Hematopoietic multipotent progenitor cell treated with erythropoietin and hydrocortisone succinate and interleukin-3 and kit ligand, for 15 days (in vitro differentiated cells): Measurements from ENCODE around the gene DLEC1.

Experiments used
- DNase-seq: peaks from one replicate; pipeline ENCODE4 v3.0.0-alpha.2; 2015; ENCODE audit warnings: low spot score

The DLEC1 gene

DNA sequence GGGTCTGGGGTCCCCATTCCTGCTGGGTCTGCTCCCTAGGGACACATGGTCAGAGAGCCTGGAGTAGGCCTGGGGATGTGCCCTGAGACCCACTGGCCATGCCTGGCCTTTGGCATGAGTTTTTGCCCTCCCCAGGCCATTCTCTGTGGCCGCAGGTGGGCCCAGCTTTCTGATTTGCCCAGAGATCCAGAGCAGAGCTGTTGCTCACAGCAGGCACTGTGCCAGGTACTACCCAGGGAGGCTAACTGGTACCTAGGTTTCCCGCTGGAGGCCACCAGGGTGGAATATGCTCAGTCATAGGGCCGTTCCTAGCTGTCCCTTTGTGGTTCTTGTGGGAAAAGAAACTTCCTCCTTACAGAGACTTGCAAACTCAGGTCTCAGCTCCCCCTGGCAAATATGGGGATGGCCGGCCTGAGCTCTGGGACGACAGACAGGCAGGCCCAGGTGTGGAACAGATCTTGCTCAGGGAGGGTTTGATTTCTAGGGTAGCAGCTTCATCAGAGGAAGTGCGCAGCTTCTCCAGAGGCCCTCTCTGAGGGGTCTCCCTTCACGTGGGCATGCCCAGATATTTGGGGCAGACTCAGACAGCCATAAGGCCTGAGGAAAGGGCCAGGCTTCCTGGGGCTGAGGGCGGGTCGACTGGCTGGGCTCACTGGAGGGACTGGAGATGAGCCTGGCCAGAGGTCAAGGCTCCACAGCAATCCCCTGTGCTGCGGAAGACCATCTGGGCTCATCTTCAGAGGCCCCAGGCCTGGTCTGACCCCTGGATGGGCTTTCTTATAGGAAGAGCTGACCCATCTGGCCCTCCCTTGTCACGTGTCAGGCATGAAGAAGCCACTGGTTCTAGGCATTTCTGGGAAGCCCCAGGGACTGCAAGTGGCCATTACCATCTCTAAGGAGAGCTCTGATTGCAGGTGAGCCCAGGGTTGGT lies 69.9 kb downstream of the DLEC1 start:
- DNase-seq, result no peak

DNA sequence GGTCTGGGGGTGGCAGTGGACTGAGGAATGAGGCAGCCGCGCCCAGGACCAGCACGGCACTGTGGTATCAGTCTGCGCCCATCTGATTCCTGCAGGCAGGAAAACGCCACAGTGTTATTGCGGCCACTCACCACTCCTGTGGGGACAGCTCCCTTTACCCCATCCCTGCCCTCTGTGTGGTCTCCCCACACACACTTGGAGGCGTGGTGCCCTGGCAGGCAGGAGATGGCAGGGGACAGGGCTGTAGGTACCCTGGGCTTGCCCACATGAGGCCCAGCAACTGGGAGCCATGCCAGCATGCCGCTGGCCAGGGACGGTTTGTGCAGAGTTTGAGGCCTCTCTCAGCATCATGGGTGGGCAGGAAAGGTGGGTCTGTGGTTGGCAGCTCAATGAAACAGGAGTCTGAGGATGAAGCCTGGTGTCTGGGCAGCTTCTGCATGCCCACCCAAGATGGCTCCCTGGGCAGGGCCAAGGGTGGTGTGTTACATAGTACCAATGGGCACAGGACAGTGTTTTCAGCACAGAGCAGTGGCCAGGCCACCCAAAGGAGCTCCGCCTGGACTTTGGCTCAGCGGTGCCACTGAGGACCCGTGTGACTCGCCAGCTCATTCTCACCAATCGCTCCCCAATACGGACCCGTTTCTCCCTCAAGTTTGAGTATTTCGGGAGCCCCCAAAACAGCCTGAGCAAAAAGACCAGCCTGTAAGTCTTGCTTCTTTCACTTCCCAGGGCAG lies 70.7 kb downstream of the DLEC1 start:
- no peak for DNase-seq

DNA sequence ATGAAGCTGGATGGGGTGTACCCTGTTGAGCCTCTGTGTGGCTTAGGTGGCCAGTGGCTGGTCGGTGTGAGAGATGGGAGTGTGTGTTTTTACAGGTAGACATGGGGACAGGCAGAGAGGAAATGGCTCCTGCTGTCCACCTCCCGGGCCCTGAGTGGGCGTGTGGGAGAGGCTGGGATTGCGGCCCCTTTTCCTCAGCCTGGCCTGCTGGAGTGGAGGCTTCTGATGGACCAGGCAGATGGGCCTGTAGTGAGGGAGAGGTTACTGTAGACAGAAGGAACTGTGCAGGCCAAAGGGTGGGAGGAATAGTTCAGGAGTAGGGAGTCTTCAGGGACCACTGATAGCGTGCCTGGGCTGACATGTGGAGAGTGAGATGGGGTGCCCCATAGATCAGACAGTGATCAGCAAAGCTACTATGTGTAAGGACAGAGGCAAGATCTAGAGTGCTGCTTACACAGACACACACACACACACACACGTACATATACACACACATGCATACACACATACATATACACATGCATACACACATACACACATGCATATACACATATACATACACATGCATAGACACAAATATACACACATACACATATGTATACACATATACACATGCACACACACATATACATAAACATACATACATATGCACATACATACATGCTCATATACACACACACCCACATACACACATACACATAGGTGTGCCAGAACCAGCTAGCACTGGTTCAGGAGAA lies 71.5 kb downstream of the DLEC1 start:
- DNase-seq, result no peak

DNA sequence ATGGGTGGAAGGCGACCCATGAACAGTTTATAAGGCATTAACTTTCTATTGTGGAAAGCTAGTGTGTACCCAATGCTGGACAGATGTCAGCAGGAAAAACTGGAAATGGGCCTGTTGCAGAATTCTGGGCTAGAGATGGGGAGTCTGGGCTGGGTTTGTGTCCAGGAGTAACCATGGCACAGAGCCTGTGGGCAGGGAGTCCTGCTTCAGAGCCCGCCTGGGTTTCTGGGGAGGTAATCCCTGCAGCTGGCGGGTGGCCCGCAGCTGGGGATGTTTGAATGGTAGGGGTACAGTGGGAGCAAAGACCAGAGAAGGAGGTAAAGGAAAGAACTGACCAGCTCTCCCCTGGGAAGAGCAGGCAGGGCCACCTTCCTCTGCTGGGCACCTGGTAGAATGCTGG lies 72.2 kb downstream of the DLEC1 start:
- no peak for DNase-seq

DNA sequence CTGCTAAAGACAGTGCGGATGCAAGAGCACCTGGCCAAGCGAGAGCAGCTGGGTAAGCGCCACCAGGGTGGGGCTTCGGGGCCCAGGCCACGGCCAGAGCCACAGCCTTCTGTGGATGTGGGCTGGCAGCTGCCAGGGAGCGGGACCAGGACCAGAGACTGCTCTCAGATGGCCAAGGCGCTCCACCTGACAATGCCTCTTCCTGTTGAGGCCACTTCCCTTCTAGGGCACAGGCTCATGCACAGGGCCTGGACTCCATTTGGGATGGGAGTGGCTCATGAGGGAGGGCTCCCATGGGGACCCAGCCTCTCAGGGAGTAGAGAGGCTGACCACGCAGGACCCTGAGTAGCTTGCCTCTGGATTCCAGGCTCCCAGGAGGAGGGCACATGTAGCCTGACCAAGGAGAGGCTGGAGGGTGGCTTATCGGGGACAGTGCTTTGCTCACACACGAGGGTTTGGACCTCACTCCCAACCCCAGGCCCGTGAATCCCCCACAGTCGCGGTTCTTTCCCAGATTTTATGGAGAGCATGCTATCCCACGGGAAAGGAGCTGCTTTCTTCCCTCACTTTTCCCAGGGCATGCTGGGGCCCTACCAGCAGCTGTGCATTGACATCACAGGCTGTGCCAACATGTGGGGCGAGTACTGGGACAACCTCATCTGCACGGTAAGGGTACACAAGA lies 72.8 kb downstream of the DLEC1 start:
- no peak for DNase-seq

DNA sequence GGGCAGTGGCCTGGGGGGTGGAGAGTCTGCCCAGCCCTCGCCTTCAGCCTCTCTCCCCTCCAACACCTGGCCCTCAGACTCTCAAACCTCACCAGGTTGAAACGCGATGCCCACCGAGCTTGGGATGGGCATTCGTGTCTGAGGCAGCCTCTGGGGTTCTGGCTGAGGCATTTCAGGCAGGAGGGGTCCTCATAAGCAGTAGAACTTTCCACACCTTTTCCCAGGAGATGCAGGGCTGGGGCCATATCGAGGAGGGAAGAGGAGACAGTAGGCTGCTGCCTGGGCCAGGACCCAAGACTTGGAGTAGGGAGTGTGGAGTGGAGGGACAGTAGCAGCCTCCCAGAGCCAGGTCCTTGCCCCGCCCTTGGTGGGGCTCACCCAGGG lies 73.4 kb downstream of the DLEC1 start:
- no peak for DNase-seq

DNA sequence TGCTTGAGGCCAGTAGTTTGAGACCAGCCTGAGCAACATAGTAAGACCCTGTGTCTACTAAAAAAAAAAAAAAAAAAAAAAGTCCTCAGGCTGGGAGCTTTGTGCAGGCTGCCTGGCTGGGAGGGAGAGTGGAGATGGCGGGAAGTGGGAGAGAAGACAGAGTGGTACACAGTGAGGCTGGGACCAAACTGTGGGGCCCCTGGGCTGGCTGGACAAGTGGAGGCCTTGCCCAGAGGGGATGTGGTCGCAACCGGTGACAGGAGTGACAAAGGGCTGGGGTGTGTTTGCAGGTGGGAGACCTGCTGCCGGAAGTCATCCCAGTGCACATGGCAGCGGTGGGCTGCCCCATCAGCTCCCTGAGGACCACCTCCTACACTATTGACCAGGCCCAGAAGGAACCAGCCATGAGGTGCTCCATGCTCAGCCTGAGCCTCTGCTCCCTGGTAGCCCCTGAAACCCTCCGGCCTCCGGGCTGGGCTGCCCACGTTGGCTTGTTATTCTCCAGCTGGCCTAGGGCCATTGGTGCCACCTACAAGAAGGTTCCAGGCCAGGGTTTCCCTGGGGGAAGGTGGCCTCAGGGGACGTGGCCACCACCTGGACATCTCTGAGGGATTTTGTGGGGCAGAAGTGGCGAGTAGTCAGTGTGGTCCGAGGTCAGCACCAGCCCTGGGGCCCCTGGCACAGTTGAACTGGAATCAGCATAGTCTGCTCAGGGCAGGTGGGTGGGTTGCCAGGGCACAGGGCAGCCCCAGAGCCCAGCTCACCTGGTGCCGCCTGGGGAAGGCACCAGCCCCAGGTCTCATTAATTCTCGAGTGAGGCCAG lies 75.3 kb downstream of the DLEC1 start:
- no peak for DNase-seq

DNA sequence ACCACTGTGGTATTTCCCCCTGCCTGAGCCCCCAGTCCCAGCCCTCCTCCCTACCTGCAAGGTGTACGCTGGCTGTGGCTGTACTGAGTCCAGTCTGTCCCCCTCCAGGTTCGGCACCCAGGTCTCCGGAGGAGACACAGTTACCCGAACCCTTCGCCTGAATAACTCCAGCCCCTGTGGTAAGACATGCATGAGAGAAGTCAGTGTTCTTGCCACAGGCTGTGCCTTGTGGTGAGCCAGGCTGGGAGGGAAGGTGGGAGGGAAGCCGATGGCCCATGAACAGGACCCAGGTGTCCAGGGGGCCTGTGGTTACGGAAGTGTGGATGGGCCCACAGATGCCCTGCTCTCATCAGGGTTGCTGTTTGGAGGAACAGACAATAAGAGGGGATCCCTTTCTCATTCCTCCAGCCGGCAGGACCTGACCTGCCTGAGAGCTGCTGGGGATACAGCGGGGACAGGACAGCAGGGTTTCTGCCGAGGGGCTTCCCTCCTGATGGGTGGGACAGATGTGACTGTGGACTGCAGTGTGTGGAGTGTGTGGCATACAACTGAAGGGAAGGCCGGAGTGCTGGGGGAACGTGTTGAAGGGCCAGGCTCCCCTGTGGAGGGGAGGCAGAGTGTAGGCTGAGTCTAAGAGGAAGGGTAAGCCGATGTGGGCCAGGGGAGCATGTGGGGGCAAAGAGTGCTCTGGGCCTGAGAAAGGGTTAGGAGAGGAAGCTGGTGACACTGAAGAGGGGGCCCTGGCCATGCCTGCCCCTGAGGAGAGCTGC lies 76.1 kb downstream of the DLEC1 start:
- no peak for DNase-seq

DNA sequence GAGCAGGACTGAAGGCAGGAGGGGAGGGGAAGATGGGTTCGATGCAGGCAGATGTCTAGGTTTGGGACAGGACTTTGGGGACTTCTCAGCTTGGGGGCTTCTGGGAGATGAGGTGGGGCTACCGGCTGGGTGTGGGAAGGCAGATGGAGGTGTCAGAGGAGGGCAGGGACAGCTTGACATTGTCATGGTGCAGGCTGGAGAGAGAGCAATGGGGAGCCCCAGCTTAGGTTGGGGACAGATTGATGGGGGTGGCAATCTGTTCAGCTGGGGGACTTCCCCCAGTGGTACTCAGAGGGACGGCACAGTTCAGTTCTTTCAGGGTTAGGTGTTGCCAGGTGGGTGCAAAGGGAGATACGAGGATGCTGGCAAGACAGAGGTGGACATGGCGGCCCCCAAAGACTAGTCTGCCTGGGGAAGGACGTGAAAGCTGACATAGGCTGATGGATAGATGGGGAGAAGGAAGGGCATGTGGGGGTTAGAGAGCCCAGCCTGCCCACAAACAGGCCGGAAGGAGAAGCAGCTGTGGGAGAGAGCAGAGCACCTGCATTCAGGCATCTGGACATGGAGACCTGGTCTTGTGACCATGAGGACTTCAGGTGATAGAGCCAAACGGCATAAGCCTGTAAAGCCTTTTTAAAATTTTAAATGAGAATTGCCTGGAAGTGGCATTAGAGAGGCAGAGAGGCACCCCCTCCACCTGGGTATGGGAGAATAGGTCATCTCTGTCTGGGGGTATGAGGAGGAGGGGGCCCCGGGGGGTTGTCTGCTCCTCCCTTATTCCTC lies 76.8 kb downstream of the DLEC1 start:
- DNase-seq, result no peak

DNA sequence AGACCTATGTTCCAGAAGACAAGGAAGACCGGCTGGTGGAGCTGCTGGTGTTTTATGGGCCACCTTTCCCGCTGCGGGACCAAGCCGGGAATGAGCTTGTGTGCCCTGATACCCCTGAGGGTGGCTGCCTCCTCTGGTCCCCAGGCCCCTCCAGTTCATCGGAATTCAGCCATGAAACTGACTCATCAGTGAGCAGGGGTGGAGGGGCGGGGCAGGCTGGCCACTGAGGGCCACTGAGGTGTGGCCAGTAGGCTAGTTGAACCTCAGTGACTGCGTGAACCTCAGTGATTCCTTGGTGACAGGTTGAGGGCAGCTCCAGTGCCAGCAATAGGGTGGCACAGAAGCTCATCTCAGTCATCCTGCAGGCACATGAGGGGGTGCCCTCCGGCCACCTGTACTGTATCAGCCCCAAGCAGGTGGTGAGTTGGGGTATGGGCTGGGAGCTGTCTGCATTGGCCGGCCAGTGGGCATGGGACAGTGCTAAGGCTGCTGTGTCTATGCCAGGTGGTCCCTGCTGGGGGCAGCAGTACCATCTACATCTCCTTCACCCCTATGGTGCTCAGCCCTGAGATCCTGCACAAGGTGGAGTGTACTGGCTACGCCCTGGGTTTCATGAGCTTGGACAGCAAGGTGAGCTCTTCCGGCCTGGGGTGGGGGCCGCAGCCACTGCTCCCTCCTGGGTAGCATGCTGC lies 77.6 kb downstream of the DLEC1 start:
- DNase-seq, result no peak

DNA sequence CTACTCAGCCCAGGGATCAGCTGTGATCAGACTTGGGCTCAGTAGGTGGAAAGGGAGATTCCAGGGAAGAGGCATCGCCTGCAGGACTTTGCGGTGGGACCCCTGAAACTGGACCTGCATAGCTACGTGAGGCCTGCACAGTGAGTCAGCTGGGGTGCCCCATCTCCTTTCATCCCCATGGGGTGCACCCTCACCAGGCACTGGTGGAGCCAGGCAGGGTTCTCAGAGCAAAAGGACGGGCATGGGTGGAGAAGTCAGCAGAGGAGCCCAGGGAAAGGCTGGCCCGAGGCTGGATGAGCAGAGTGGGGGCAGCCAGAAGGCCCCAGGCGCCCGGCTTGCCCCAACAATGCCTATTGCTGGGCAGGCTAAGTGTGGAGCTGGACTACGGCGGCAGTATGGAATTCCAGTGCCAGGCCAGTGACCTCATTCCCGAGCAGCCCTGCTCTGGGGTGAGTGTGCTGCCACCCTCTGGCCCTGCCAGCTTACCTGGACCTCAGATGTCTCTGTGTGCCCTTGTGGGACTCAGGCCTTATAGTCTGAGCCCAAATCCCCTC lies 78.2 kb downstream of the DLEC1 start:
- DNase-seq, result no peak

DNA sequence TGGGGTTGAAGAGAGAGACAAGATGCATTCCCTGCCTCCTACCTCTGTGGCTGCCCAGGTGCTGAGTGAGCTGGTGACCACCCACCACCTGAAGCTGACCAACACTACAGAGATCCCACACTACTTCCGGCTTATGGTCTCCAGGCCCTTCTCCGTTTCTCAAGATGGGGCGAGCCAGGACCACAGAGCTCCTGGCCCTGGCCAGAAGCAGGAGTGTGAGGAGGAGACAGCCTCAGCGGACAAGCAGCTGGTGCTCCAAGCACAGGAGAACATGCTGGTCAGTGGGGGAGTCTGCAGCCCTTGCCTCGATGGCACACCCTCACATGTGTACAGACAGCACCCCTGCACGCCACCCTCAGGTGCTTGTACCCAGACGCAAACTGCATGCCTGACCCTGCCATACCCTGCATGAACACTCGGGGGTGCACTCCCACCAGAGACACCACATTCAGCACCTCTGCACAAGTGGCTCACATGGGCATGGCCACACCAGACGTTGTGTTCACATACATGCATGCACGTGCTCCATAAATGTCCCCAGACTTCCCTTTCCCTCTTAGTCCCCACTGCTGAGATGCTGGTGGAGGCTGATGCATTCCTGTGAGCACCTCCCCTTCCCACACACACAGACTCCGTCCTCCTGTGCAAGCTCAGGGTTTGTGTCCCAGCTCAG lies 78.9 kb downstream of the DLEC1 start:
- peak; percentile 66 for DNase-seq

DNA sequence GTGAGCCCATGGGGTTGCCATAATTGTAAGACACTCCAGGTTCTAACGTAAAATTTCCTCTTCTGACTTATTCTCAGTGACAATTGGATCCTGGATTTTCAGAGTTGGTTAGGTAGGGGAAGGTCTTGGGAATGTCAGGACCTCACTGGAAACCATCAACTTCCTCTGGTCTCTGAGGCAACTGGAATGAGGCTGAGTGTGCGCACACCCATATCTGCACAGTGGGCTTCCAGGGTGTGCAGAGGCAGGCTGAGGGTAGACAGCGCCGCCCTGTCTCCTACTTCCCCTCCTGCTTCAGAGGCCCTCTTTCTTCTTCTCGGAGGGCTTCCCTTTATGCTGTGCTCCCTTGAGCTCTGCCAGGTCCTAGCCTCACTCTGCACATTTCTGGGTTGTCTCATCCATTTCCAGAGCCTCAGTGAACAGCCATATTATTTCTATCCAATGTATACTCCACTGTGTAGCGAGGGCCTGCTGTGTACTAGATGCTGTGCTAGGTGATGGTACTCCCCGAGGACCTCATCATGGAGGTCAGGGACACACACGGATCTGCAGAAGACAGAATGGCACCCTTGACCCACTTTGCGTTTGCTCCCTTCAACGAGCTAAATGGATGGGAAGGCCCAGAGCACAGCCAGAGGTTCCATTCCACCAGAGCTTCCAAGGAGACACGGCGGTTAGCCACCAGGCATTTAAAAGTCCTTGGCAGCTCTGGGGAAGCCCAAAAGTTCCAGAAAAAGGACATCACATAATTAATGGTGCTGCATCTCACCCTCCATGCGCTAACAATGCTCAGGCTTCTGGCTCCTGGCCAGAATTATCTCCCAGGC lies 79.6 kb downstream of the DLEC1 start:
- no peak for DNase-seq

DNA sequence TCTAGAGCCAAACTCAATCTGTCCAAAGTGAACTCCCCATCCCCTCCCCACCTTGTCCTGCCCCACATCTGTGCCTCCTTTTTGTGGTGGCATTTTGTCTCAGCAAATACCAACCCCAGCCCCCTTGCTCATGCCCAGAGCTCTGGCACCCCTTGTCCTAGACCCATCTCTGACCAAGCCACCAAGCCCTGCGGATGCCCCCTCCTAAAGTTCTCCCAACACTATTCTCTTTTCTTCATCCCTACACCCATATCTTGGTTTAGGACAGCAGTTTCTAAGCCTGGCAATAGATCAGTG lies 80.2 kb downstream of the DLEC1 start:
- DNase-seq, result no peak

DNA sequence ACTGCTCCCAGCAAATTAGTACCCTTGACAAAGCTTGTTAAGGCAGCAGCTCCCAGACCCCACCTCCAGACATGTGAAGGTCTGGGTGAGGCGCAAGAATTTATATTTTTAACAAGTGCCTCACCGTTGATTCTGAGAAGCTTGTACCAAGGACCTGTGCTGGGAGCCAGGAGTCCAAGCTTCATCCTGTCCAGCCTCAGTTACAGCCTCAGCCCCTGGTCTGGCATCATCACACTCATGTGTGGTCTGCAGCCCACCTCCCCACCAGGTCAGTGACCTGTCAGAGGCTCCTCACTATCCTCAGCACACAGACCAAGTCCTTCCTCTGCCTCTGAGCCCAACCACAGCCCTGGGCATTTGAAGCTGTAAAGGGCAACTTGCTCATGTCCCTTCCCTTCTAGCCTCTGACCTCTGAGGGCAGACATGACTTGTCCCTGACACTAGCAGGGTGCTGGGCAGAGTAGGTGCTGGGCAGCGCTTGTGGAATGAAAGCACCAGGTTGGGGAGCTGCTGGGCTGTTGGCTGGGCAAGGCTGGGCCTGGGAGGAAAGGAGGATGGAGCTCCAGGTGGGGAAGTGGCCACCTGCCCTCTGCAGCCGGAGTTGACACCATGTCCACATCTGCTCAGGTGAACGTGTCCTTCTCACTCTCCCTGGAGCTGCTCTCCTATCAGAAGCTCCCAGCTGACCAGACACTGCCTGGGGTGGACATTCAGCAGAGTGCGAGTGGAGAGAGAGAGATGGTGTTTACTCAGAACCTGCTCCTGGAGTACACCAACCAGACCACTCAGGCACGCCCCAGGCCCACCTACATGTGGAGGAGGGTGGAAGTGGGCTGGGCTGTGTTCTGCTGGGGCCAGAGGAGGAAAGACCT lies 81.0 kb downstream of the DLEC1 start:
- DNase-seq, result no peak

DNA sequence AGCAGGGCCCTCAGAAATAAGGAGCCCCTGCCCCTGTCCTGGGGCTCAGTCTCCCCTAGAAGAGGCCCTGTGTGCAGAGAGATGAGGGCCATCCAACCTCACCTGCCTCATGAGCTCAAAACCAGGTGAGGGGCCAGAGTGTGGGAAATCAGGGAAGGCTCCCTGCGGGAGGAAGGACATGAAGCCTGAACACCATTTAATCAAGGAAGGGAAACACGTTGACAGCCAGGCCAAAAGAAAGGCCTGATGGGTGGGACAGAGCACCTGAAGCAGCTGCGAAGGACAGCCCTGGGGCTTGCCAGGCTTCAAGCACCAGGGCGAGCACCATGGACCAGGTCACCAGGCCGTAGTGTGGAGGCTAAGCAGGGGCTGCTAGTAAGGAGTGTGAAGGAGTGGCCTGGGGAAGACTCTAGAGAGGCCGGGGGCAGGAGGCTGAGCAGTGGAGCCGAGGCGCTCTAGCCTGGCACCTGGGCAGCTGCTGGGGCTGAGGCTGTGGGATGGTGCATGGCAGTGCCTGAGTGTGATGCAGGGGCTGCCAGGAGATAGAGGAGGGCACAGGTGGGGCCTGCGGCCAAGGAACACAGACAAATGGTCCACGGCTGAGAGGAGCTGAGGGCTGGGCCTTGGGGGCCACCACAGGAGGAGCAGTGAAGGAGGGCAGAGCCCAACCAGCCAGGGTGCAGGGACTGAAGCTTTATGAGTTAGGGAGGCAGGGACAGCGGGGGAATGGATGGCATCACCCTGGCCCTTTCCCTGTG lies 81.9 kb downstream of the DLEC1 start:
- no peak for DNase-seq
